HepG2 (cell line): ENCODE data around the gene PLEKHM2. TPM values are rescaled to one million over a fixed set of nuclear protein-coding genes. Genes with fewer than 3 reads are reported as not detected.

Experiments
- CREB1 ChIP-seq, 2 experiments: fragments of 450-650 bp in 1 of 2; IDR thresholded peaks; 2 replicates each; pipeline ENCODE4 v1.6.1; 2016 to 2017; ENCODE audit warnings: control low read depth in 1 of 2, mild to moderate bottlenecking in 1 of 2, missing compliant biosample characterization in 1 of 2, missing genetic modification characterization in 1 of 2
- EZH2 ChIP-seq: conservative IDR thresholded peaks from 2 replicates; pipeline ENCODE4 v1.6.1; 2012; ENCODE audit warnings: mild to moderate bottlenecking, low read depth, low read length, moderate library complexity
- NBN ChIP-seq: fragments of 450-650 bp; conservative IDR thresholded peaks from 2 replicates; pipeline ENCODE4 v1.6.1; 2017
- NCOA2 ChIP-seq: sonication (generic); formaldehyde crosslinking; IDR thresholded peaks from 2 replicates; pipeline ENCODE4 v1.8.0; 2022; ENCODE audit warnings: inconsistent platforms
- RNF2 ChIP-seq: fragments of 450-650 bp; conservative IDR thresholded peaks from 2 replicates; pipeline ENCODE4 v1.6.1; 2016; ENCODE audit warnings: low read depth
- ZBTB20 ChIP-seq: sonication (generic); formaldehyde crosslinking; IDR thresholded peaks from 2 replicates; pipeline ENCODE4 v1.8.1; 2023; ENCODE audit warnings: missing genetic modification reagents, low read depth, mild to moderate bottlenecking, borderline replicate concordance
- ZNF274 ChIP-seq: sonication (generic); formaldehyde crosslinking; IDR thresholded peaks from 2 replicates; pipeline ENCODE4 v1.5.1; 2020; ENCODE audit warnings: mild to moderate bottlenecking, missing genetic modification reagents
- ZNF432 ChIP-seq: sonication (generic); formaldehyde crosslinking; IDR thresholded peaks from 2 replicates; pipeline ENCODE4 v1.5.0; 2020; ENCODE audit warnings: missing genetic modification reagents, mild to moderate bottlenecking, borderline replicate concordance
- ZNF44 ChIP-seq: sonication (generic); formaldehyde crosslinking; IDR thresholded peaks from 2 replicates; pipeline ENCODE4 v1.5.1; 2020; ENCODE audit warnings: mild to moderate bottlenecking, missing genetic modification reagents
- ZNF547 ChIP-seq: sonication (generic); formaldehyde crosslinking; IDR thresholded peaks from 2 replicates; pipeline ENCODE4 v1.5.1; 2020; ENCODE audit warnings: mild to moderate bottlenecking, missing genetic modification reagents
- ZNF678 ChIP-seq: sonication (generic); formaldehyde crosslinking; IDR thresholded peaks from 2 replicates; pipeline ENCODE4 v1.4.0; 2020; ENCODE audit warnings: mild to moderate bottlenecking, missing genetic modification reagents
- polyA plus RNA-seq, 8 experiments: library from polyadenylated mRNA; depleted of rRNA in 3 of 8; stranded (reverse) in 7 of 8; unstranded in 1 of 8; fragments of >200 nt; fragmentation: Illumina TruSeq in 4 of 8; extraction: Trizol in 4 of 8; gene quantifications; 2 replicates each; pipeline versions ENCODE4 v1.2.1 to v1.2.3, GENCODE V29; 2011 to 2016; ENCODE audit warnings: low read depth in 4 of 8, missing spikeins in 1 of 8, mixed read lengths in 1 of 8; ENCODE audit not compliant: insufficient read depth in 1 of 8
- total RNA-seq, 5 experiments: library from RNA; depleted of rRNA; stranded (reverse); fragments of >200 nt; fragmentation: Illumina TruSeq; extraction: Trizol; gene quantifications; 2 replicates each; pipeline ENCODE4 v1.2.3, GENCODE V29; 2016; ENCODE audit warnings: low read depth in 1 of 5
- TF ChIP-seq, protein P1 (sequence below): sonication (generic); formaldehyde crosslinking; IDR thresholded peaks from 2 replicates; pipeline ENCODE4 v1.4.0; 2020; ENCODE audit warnings: missing genetic modification reagents
- TF ChIP-seq, protein P2 (sequence below): sonication (generic); formaldehyde crosslinking; IDR thresholded peaks from 2 replicates; pipeline ENCODE4 v1.9.0; 2021; ENCODE audit warnings: mild to moderate bottlenecking, missing genetic modification reagents
- TF ChIP-seq, protein P3 (sequence below): sonication (generic); formaldehyde crosslinking; IDR thresholded peaks from 2 replicates; pipeline ENCODE4 v1.4.0; 2020; ENCODE audit warnings: missing genetic modification reagents, borderline replicate concordance
- TF ChIP-seq, protein P4 (sequence below): sonication (generic); formaldehyde crosslinking; IDR thresholded peaks from 2 replicates; pipeline ENCODE4 v1.8.1; 2023; ENCODE audit warnings: missing genetic modification reagents, inconsistent platforms, borderline replicate concordance
- TF ChIP-seq, protein P5 (sequence below): sonication (generic); formaldehyde crosslinking; IDR thresholded peaks from 2 replicates; pipeline ENCODE4 v1.8.1; 2023; ENCODE audit warnings: mild to moderate bottlenecking, missing genetic modification reagents, borderline replicate concordance

Gene PLEKHM2
- total and polyA plus RNA-seq, 2 of the 13 experiments (the other 11 are each of a cell fraction or from before 2014, with no cell fraction given), result 16.5 to 27.3 TPM

DNA sequence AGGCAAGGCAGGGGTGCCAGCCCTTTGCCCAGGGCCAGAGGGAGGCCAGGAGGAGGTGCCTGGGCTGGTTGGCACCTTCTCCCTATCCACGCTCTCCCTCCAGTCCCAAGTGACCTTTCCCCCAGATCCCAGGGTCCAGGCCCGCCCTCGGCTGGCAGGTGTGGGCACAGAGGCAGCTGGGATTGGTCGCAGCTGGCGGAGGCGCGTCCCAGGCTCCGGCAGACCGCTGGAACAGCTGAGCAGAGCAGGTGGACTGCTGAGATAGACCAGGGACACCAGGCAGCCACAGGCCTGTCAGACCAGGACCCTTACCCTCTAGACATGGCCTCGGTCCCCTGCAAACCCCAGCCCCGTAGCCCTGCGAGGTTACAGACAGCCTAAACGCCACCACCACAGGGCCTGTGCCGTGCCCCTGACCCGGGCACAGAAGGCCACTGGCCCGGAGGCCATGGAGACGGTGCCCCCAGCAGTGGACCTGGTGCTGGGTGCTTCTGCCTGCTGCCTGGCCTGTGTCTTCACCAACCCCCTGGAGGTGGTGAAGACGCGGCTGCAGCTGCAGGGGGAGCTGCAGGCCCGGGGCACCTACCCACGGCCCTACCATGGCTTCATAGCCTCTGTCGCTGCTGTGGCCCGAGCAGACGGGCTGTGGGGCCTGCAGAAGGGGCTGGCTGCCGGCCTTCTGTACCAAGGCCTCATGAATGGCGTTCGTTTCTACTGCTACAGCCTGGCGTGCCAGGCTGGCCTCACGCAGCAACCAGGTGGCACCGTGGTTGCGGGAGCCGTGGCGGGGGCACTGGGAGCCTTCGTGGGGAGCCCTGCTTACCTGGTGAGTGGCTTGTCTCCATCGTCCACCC, 52.1 kb downstream of the PLEKHM2 start, which contains the start of gene SLC25A34 (continued):
- TF ChIP-seq, protein P1, sequence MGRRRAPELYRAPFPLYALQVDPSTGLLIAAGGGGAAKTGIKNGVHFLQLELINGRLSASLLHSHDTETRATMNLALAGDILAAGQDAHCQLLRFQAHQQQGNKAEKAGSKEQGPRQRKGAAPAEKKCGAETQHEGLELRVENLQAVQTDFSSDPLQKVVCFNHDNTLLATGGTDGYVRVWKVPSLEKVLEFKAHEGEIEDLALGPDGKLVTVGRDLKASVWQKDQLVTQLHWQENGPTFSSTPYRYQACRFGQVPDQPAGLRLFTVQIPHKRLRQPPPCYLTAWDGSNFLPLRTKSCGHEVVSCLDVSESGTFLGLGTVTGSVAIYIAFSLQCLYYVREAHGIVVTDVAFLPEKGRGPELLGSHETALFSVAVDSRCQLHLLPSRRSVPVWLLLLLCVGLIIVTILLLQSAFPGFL (CRISPR knock-in tag), result no peak
- no peak for TF ChIP-seq CREB1 (IDR thresholded peaks at IDR 0.05)
- TF ChIP-seq CREB1 (CRISPR knock-in tag; IDR thresholded peaks at IDR 0.05), result no peak
- no peak for TF ChIP-seq ZNF547 (CRISPR knock-in tag)
- TF ChIP-seq ZNF678 (CRISPR knock-in tag), result no peak
- TF ChIP-seq, protein P2, sequence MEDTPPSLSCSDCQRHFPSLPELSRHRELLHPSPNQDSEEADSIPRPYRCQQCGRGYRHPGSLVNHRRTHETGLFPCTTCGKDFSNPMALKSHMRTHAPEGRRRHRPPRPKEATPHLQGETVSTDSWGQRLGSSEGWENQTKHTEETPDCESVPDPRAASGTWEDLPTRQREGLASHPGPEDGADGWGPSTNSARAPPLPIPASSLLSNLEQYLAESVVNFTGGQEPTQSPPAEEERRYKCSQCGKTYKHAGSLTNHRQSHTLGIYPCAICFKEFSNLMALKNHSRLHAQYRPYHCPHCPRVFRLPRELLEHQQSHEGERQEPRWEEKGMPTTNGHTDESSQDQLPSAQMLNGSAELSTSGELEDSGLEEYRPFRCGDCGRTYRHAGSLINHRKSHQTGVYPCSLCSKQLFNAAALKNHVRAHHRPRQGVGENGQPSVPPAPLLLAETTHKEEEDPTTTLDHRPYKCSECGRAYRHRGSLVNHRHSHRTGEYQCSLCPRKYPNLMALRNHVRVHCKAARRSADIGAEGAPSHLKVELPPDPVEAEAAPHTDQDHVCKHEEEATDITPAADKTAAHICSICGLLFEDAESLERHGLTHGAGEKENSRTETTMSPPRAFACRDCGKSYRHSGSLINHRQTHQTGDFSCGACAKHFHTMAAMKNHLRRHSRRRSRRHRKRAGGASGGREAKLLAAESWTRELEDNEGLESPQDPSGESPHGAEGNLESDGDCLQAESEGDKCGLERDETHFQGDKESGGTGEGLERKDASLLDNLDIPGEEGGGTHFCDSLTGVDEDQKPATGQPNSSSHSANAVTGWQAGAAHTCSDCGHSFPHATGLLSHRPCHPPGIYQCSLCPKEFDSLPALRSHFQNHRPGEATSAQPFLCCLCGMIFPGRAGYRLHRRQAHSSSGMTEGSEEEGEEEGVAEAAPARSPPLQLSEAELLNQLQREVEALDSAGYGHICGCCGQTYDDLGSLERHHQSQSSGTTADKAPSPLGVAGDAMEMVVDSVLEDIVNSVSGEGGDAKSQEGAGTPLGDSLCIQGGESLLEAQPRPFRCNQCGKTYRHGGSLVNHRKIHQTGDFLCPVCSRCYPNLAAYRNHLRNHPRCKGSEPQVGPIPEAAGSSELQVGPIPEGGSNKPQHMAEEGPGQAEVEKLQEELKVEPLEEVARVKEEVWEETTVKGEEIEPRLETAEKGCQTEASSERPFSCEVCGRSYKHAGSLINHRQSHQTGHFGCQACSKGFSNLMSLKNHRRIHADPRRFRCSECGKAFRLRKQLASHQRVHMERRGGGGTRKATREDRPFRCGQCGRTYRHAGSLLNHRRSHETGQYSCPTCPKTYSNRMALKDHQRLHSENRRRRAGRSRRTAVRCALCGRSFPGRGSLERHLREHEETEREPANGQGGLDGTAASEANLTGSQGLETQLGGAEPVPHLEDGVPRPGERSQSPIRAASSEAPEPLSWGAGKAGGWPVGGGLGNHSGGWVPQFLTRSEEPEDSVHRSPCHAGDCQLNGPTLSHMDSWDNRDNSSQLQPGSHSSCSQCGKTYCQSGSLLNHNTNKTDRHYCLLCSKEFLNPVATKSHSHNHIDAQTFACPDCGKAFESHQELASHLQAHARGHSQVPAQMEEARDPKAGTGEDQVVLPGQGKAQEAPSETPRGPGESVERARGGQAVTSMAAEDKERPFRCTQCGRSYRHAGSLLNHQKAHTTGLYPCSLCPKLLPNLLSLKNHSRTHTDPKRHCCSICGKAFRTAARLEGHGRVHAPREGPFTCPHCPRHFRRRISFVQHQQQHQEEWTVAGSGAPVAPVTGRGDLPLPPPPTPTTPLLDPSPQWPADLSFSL, result no peak
- TF ChIP-seq, protein P3, sequence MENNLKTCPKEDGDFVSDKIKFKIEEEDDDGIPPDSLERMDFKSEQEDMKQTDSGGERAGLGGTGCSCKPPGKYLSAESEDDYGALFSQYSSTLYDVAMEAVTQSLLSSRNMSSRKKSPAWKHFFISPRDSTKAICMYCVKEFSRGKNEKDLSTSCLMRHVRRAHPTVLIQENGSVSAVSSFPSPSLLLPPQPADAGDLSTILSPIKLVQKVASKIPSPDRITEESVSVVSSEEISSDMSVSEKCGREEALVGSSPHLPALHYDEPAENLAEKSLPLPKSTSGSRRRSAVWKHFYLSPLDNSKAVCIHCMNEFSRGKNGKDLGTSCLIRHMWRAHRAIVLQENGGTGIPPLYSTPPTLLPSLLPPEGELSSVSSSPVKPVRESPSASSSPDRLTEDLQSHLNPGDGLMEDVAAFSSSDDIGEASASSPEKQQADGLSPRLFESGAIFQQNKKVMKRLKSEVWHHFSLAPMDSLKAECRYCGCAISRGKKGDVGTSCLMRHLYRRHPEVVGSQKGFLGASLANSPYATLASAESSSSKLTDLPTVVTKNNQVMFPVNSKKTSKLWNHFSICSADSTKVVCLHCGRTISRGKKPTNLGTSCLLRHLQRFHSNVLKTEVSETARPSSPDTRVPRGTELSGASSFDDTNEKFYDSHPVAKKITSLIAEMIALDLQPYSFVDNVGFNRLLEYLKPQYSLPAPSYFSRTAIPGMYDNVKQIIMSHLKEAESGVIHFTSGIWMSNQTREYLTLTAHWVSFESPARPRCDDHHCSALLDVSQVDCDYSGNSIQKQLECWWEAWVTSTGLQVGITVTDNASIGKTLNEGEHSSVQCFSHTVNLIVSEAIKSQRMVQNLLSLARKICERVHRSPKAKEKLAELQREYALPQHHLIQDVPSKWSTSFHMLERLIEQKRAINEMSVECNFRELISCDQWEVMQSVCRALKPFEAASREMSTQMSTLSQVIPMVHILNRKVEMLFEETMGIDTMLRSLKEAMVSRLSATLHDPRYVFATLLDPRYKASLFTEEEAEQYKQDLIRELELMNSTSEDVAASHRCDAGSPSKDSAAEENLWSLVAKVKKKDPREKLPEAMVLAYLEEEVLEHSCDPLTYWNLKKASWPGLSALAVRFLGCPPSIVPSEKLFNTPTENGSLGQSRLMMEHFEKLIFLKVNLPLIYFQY (CRISPR knock-in tag), result no peak
- TF ChIP-seq RNF2, result no peak
- TF ChIP-seq NCOA2 (CRISPR knock-in tag), result no peak
- no peak for TF ChIP-seq NBN
- TF ChIP-seq ZNF432 (CRISPR knock-in tag), result no peak
- TF ChIP-seq, protein P4, sequence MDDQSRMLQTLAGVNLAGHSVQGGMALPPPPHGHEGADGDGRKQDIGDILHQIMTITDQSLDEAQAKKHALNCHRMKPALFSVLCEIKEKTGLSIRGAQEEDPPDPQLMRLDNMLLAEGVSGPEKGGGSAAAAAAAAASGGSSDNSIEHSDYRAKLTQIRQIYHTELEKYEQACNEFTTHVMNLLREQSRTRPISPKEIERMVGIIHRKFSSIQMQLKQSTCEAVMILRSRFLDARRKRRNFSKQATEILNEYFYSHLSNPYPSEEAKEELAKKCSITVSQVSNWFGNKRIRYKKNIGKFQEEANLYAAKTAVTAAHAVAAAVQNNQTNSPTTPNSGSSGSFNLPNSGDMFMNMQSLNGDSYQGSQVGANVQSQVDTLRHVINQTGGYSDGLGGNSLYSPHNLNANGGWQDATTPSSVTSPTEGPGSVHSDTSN (CRISPR knock-in tag), result no peak
- TF ChIP-seq ZNF274 (CRISPR knock-in tag), result no peak; the same call in 1 of the 2 replicates
- TF ChIP-seq, protein P5, sequence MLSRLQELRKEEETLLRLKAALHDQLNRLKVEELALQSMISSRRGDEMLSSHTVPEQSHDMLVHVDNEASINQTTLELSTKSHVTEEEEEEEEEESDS (CRISPR knock-in tag), result no peak
- TF ChIP-seq ZBTB20, result no peak
- no peak for TF ChIP-seq EZH2
- TF ChIP-seq ZNF44, result no peak
